GM21381 (cell line): Measurements from ENCODE around the gene CHSY1.
"Not testable (repeated sequence)": the region's sequence is repeated elsewhere in the genome, so short reads cannot be mapped to it uniquely, and the experiment has no call there.

Experiments
- ATAC-seq: cut with Tn5 transposase; IDR thresholded peaks from one replicate; pipeline ENCODE4 v1.9.1; 2021; ENCODE audit warnings: mild to moderate bottlenecking, moderate library complexity; ENCODE audit not compliant: unreplicated experiment

CHSY1 gene

GRCh38 chr15:101138086-101138660, 113.7 kb downstream of the CHSY1 start:
- ATAC-seq: no peak

DNA sequence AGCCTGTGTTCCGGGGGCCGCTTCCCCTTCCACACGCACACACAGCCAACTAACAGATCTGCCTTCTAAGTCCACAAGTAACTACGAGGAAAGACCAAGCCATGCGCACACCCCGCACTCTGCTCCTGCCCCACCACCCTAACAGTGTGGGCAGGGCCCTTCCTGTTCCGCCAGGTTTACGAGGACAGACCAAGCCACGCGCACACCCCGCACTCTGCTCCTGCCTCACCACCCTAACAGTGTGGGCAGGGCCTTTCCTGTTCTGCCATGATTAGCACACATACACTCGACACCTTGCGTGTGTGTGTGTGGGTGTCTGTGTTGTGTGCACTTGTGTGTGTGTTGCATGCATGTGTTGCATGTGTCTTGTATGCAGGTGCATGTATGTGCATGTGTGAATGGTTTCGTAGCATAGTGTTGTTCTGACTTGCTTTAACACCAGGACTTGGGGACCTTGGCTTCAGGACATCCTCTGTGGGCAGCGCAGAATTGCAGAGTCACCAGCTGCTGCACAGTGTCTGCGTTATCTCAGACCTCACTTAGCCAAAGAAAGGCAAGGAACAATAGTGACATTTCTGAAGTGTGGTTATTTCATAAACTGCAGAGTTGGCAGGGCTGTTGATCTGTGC, 114.4 kb downstream of the CHSY1 start:
- ATAC-seq: no peak

- ATAC-seq: no peak
These were observed 115.2 kb downstream of the CHSY1 start for GRCh38 chr15:101136381-101137268.

- peak; percentile 54 for ATAC-seq
These were observed 116.2 kb downstream of the CHSY1 start for GRCh38 chr15:101135532-101136166.

GRCh38 chr15:101134780-101135179, 117.1 kb downstream of the CHSY1 start:
- ATAC-seq: no peak

DNA sequence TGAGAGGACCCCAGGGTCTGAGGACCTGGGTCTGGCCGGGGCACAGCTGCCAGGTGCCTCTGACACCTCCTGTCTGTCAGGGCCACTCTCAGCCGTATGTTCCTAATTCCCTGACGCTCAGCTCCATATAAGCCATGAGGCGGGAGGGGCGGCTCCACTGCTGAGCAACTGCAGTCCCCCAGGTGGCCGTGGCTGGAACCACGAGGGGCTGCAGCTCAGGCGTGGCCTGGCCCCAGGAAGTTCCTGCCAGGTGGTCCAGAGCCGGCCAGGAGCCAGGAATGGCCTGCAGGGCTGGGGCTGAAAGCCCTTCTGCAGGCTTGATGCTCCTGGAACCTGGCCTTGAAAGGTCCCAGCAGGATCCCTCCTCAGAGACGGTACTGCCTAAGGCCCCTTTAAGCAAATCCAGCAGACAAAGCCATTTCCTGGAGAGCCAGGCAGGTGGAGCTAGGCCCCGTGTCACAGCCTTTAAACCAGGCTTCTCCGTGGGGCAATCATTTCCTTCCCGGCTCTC, 118.0 kb downstream of the CHSY1 start:
- no peak for ATAC-seq

- ATAC-seq: no peak
These were observed 118.7 kb downstream of the CHSY1 start for GRCh38 chr15:101133181-101133460.

- no peak for ATAC-seq
These were observed 119.3 kb downstream of the CHSY1 start for GRCh38 chr15:101132390-101133180.

DNA sequence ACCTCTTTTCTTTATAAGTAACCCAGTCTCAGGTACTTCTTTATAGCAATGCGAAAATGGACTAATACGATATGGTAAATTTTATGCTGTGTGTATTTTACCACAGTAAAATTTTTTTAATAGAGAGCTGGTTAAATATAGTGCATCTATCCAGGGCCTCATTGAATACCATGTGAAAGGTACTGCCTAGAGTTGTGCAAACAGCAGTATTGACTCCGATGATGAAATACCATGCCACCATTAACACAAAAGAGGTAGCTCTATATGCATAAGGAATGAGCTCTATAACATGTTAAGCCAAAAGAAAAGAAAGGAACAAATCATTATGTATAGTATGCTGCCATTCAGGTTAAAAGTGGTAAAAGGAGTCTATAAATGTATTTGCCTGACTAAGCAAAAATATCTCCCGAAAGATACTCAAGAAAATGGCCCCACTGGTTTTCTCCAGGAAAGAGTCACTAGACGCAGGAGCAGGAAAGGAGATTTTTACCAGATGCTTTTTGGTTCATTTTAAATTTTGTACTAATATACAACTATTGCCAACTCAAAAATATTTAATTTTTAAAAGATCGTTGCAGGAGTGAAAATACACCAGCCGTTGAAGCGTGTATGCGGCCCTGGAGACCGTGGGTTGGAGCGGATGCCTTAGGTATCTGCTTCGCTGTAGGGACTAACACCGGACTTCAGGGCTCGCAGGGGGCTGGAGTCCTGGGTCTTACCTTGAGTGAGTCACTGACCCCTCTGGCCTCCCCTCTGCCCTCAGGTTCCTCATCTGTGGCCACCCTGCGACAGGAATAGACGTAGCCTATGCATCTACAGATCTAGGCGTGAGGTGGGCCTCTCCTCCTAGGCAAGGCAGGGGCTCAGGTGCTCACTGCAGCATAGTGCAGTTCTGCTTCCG, 120.1 kb downstream of the CHSY1 start:
- ATAC-seq: no peak

DNA sequence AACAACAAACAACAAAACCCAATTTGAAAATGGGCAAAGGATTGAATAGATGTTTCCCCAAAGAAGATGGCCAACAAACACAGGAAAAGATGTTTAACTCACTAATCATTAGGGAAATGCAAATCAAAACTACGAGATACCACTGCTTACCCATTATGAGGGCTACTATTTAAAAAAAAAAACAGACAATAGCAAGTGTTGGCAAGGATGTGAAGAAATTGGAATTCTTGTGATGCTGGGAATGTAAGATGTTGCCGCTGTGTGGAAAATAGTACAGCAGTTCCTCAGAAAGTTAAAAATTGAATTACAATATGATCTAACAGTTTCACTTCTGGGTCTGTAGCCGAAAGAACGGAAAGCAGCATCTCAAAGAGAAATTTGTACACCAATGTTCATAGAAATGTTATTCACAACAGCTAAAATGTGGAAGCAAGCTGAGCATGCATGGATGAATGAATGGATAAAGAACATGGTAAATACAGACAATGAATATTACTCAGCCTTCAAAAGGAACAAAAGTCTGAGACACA, 121.9 kb downstream of the CHSY1 start:
- no peak for ATAC-seq

DNA sequence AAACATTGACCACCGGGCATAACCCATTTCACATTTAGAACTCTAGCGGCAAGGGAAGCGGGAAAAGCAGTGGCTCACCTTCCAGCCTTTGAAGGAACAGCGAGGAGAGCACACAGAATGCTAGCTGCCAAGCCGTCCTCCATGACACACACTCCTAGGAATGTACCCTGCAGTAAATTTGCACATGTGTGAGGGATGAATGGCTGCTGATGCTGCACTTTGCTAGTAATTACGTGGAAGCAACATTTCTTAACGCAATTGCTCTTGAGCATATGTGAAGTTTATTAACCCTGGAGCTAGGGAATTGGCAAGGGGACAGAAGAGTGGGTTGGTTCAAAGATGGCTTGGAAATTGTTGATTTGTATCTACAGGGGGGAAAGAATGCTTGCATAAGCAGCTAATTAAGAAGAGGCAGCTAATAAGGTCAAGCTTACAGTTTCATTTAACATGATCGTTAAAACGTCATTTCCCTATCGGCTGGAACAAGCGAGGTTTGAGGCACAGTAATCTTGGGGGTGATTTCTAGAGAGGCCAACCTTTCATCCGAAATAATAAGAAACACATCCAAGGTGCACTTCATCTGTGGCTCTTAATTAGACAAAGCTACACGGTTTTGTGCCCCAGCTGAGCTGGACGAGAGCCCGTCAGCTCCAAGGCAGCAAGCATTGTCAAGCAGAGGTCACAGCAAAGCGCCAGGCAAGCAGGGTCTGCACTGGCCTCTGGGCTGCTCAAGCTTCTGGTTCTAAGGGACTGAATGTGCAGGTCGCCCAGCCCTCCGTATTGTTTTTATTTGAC, 123.4 kb downstream of the CHSY1 start:
- ATAC-seq: no peak

DNA sequence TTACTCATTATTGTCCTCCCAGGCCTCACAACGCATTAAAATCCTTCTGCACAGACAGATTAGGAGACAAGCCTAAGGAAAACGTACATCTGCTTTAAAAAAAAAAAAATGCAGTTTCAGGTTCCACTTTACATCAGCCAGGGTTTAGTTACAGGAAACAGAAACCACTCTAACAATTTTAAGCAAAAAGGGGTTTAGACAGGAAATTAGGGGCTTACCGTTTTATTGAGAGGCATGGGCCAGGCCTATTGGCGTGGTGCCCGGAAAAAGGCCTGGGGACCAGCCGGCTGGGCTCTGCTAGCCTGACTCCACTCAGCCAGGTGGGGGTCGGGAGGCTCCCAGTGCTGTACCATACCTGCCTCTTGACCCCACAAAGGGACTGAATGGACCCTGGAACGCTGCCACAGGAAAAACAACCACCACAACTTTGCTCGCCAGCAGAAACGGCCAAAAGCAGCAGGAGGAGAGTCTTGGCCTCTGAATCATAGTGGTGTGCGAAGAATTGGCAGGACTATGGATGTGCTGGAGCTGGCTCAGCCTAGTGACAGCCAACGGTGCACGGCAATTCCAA, 124.3 kb downstream of the CHSY1 start:
- peak; percentile 64 for ATAC-seq

- ATAC-seq: peak; percentile 35
These were observed 125.0 kb downstream of the CHSY1 start for GRCh38 chr15:101126618-101127505.

DNA sequence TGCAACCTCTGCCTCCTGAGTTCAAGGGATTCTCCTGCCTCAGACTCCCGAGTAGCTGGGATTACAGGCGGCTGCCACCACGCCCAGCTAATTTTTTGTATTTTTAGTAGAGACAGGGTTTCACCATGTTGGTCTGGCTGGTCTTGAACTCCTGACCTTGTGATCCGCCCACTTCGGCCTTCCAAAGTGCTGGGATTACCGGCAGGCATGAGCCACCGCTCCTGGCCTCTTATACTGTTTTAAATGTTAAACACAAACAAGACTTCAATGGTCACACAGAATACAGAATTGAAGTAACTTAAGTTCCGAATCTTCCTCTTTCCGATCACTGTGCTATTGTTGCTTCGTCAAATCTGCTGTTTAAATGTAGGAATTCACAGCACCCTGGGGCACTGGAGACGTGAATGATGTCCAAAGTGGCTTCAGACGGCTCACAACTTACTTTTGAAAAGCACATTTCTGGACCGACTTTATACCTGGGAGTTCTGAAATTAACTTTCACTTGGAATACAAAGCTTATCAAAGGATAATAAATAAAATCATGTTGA, 125.9 kb downstream of the CHSY1 start:
- ATAC-seq: not testable (repeated sequence)
